Measurements from ENCODE around the gene CDH15. TPM values are rescaled to one million over a fixed set of nuclear protein-coding genes. Genes with fewer than 3 reads are reported as not detected.

CDH15 gene
- total and polyA plus RNA-seq, 11 donors: 0.16 to 0.32 (median 0.18) TPM; not detected in 8

GRCh38 chr16:89173174-89173921, 1.8 kb downstream of the CDH15 start:
- no peak overlapping the region for H3K4me3 ChIP-seq

DNA sequence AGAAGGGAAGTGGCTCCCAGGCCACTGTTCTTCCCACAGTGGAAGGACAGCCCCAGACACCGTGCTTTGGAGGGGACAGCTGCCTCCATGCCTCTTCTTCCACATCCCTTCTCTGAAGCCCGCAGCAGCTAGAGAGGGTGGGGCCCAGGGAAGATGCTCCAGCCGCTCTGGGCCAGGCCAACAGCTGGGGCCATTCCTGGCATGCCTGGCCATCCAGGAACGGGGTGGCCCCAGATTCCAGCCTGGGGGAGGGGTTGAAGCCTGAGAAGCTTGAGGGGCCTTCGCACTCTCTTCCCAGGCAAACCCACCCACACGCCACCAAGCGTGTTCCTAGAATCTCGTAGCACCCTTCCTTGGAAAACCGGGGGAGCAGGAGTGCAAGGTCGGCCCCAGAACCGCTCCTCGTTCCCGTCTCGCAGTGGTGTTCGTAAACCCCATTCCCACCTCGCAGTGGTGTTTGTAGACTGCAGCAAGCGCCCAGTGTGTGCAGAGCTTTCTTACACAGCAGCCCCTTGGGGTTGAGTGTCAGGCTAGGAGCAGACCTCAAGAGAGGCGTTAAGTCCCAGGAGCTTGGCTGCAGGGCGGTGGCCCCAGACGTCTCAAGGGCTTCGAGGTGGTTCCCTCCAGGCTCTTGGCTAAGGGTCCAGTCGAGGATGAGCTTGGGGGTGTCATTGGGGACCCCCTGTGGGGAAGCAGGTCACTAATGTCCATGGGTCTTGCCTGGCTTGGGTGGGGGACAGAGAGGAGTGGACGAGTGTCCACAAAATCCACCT, 2.7 kb downstream of the CDH15 start:
- H3K27me3 ChIP-seq: peaks cover 0 to 49% (median 21%) of the 10 kb centered on the region in 9 donors
- 73 to 76% (median 75%) methylated on average over 18 to 23 of the region's 23 CpGs for WGBS, 4 donors
- ATAC-seq: no peak

More at GRCh38 chr16:89173174-89173921, 1.8 kb downstream of the CDH15 start:
- TF ChIP-seq POLR2A (IDR thresholded peaks at IDR 0.05): no peak
- TF ChIP-seq, protein P1, sequence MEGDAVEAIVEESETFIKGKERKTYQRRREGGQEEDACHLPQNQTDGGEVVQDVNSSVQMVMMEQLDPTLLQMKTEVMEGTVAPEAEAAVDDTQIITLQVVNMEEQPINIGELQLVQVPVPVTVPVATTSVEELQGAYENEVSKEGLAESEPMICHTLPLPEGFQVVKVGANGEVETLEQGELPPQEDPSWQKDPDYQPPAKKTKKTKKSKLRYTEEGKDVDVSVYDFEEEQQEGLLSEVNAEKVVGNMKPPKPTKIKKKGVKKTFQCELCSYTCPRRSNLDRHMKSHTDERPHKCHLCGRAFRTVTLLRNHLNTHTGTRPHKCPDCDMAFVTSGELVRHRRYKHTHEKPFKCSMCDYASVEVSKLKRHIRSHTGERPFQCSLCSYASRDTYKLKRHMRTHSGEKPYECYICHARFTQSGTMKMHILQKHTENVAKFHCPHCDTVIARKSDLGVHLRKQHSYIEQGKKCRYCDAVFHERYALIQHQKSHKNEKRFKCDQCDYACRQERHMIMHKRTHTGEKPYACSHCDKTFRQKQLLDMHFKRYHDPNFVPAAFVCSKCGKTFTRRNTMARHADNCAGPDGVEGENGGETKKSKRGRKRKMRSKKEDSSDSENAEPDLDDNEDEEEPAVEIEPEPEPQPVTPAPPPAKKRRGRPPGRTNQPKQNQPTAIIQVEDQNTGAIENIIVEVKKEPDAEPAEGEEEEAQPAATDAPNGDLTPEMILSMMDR (IDR thresholded peaks at IDR 0.05): no peak
- DNase-seq (no peak), ATAC-seq (no peak)
- WGBS, 4 donors: 64 to 72% (median 69%) methylated on average over 8 to 11 of the region's 11 CpGs
- no peaks in the 10 kb centered on the region for H3K36me3 ChIP-seq
- no peaks in the 10 kb centered on the region for H3K9me3 ChIP-seq
- H3K4me1 ChIP-seq: peaks cover 0 to 14% (median 8%) of the 10 kb centered on the region in 12 donors
- H3K27ac ChIP-seq: no peak overlapping the region
- intact Hi-C loops (cut with DNase I): loop anchor here in 1 of 10 donors (5.0 kb wide), 1 partner anchor 431 kb away; no protein-coding TSS in a partner anchor
- H3K27me3 ChIP-seq: peaks cover 4 to 54% (median 27%) of the 10 kb centered on the region in 9 donors

GRCh38 chr16:89174877-89175276, 3.3 kb downstream of the CDH15 start:
- peaks cover 0 to 48% (median 14%) of the 10 kb centered on the region in 9 donors for H3K27me3 ChIP-seq
- no peak overlapping the region for H3K4me3 ChIP-seq
- TF ChIP-seq, protein P1 (IDR thresholded peaks at IDR 0.05): no peak
- TF ChIP-seq POLR2A (IDR thresholded peaks at IDR 0.05): no peak
- H3K4me1 ChIP-seq: peaks cover 0 to 14% (median 8%) of the 10 kb centered on the region in 12 donors
- no peaks in the 10 kb centered on the region for H3K36me3 ChIP-seq
- no peaks in the 10 kb centered on the region for H3K9me3 ChIP-seq
- no peak overlapping the region for H3K27ac ChIP-seq
- 70 to 80% (median 76%) methylated on average over 11 to 14 of the region's 14 CpGs for WGBS, 4 donors
- ATAC-seq (no peak), DNase-seq (no peak)
- intact Hi-C loops (cut with DNase I): loop anchor here in 1 of 10 donors (5.0 kb wide), 1 partner anchor 433 kb away; no protein-coding TSS in a partner anchor

More for the DNA sequence above, 2.7 kb downstream of the CDH15 start:
- H3K4me3 ChIP-seq: no peak overlapping the region
- H3K36me3 ChIP-seq: no peaks in the 10 kb centered on the region
- no peak for TF ChIP-seq POLR2A (IDR thresholded peaks at IDR 0.05)
- TF ChIP-seq, protein P1 (IDR thresholded peaks at IDR 0.05): no peak
- H3K9me3 ChIP-seq: no peaks in the 10 kb centered on the region
- intact Hi-C loops (cut with DNase I): loop anchor here in 1 of 10 donors (5.0 kb wide), 1 partner anchor 432 kb away; no protein-coding TSS in a partner anchor
- no peak overlapping the region for H3K27ac ChIP-seq
- H3K4me1 ChIP-seq: peaks cover 0 to 14% (median 8%) of the 10 kb centered on the region in 12 donors
- no peak for DNase-seq

All from heart left ventricle (tissue), 16 donors.